Limb (tissue), 2 donors: ENCODE data around the gene CACNA1B.
A peak's percentile ranks its signal among the peaks of the same experiment; 100 is the strongest.

Experiments used
- DNase-seq, 2 donors: peaks; one replicate each; pipeline ENCODE4 v3.0.0-alpha.2; 2016; ENCODE audit errors: extremely low spot score in 2 of 2

The CACNA1B gene

DNA sequence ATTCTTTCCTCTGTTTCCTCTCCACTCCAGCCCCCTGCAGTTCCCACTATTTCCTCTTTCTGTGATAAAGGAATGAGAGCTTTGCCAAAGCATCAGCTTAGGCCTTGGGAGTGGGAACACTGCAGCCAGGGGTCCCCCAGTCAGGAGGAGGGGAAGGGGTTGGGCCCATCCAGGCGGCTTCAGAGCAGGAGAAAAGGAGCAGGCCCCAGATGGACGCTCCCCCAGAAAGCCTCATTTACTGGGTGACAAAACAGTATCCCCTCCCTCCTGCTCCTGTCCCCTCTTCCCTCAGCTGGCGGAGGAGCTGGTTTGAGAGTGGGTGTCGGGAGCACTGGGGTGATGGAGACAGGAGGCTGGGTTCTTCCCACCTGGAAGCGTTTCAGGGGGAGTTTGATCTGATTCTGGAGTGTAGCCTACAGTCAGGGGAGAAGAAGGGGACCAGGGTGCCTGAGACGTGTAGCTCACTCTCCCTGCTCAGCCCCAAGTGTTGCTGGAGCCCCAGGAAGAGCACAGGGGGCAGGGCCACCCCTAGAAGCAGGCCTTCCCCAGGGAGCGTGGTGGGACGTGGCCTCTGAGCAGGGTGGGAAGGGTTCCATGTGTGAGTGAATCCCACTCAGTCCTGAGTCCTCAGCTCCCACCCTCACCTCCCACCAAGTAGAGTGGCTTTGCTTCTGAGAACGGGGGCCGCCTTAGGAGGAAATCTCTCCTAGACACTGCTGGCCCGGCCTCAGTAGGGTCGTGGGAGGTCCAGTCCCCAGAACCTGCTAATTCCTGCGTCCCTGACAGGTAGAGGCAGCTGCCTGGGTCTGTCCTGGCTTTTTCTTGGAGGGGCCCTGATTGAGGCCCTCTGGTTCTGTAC, 173.1 kb downstream of the CACNA1B start:
- no peak for DNase-seq

DNA sequence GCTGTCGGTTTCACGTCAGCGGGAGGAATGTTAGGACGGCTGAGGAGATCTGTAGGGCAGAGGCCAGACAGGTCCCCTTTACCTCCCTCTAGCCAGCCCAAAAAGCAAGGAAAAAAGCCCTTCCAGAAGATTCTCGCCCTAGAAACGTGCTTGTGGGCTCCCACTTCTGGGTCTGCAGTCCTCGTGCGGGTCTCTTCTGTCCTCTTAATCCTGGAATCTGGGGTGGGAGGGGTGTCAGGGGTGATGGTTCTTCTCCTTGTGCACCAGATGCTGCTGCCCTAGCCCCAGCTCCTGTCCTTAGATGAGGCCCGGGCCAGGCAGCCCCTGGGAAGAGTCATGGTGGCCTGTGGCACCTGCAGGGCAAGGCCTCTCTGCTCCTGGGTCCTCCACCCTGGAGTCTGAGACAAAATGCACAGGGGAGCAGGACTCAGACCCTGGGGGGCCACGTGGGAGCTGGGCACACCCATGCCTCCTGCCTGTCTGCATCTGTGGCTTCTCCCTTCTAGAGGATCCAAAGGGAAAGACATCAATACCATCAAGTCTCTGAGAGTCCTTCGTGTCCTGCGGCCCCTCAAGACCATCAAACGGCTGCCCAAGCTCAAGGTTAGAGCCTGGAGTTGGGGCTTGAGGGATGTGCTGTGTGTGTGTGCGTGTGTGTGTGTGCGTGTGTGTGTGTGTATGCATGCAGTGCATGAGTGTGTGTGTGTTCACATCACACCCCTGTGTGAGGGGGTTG, 174.2 kb downstream of the CACNA1B start:
- no peak for DNase-seq

- no peak for DNase-seq
Observed at GRCh38 chr9:138052322-138052615, 174.7 kb downstream of the CACNA1B start.

GRCh38 chr9:138052635-138053320, 175.2 kb downstream of the CACNA1B start:
- no peak for DNase-seq

DNA sequence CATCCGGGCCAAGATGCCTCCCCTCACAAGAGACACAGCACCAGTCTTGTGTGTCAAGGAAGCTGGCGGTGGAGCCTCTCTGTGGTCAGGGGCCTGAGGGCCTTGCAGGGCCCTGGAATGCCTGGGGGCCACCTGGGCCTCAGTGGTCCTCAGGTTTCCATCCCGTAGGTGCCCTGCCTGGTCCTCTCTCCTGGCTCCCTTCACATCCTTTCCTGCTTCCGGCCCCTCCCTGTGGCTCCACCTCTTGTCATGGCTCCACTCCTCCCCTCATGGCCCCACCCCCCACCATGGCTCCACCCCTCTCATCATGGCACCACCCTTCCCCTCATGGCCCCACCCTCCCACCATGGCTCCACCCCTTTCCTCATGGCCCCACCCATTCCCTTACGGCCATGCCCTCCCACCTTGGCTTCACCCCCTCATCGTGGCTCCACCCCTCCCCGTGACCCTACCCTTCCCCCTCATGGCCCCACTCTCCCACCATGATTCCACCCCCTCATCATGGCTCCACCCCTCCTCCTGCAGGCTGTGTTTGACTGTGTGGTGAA, 175.8 kb downstream of the CACNA1B start:
- DNase-seq: no peak

GRCh38 chr9:138053996-138054752, 176.6 kb downstream of the CACNA1B start:
- no peak for DNase-seq

GRCh38 chr9:138057726-138058125, 180.1 kb downstream of the CACNA1B start:
- DNase-seq: no peak

DNA sequence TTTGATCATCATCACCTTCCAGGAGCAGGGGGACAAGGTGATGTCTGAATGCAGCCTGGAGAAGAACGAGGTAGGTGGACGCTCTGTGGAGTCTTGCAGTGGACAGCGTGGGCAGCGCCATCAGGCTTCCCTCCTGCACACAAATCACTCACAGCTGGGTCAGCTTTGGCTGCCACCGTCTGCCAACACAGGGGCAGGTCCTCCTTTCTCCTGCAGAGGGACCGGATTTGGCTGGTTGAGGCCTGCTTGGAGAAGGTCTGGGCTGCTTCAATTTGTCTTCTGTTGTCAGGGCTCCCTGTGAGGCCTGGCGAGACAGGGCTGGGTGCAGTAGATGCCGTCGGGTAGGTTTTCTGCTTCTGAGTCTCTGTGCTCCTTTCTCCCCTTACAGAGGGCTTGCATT, 180.6 kb downstream of the CACNA1B start:
- no peak for DNase-seq

DNA sequence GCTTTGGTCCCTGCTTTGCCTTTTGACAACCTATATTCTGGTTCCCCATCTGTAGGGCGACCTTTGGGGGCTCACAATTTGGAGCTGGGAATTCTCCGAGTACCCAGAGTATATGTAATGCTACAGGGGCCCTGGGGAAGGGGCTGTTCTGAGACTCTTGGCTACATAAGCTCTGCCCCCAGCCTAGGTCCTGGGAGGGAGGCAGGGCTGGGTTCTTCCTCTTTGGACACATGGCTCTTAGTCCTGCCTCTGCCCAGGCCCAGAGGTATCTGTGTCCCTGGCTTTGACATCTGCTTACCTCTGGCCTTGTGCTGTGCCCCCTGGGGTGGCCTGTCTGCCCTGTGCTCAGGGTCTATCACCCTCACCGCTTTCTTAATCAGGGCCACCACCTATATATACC, 181.6 kb downstream of the CACNA1B start:
- no peak for DNase-seq

DNA sequence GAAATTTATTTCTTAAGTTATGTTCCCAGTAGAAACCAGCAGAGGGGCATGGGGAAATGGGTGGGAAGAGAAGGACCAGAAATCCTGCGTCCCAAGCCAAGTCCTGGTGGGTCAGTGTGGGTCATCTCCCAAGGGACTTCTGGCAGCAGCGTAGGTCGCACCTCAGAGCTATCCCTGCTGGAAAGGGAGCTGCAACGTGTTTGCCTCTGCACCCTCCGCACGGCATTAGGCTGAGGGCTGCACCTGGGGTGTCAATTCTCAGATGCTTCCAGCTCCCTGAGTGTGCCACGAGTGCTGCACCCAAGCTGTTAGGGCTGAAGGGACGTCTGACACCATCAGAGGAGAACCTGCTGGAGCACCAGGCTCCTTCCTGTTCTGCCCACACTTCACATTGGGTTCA, 182.8 kb downstream of the CACNA1B start:
- DNase-seq: no peak

DNA sequence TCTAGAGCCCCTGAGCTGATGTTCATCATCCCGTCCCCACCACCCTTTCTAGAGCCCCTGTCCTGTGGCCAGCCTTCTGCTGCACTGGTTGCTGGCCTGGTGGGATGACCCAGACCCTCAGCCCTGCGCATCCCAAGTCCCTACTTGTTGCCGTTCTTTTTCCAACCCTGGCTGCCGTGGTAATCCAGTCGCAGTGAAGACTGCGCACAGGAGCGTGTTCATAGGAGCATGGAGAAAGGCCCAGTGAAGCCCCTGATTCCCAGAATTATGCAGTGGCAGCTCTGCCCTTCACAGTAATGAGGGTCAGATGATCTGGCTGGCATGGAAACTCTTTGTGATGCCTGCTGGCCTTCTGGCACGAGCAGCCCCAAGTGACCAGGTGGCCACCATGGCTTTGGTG, 183.3 kb downstream of the CACNA1B start:
- DNase-seq: no peak

GRCh38 chr9:138061631-138062030, 184.0 kb downstream of the CACNA1B start:
- DNase-seq: no peak

DNA sequence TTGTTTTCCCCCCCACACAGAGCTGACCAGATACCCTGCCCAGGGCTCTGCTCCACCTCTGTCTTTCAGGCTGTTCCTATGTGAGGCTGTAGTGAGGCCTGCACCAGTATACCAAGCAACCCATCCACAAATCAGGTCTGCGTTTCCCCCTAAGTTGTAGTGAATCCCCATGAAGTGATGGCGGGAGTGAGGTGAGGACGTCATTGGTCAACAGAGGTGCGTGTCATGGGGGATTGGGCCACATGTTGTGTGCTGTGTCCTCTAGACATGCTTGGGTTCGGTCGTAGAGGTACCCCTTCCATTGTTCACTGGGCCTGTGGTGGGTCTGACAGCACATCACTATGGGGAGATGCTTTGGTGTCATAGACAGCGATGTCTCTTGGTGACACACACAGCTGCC, 184.6 kb downstream of the CACNA1B start:
- DNase-seq: no peak

- DNase-seq: no peak
Observed at GRCh38 chr9:138063033-138063432, 185.5 kb downstream of the CACNA1B start.

GRCh38 chr9:138063785-138064184, 186.2 kb downstream of the CACNA1B start:
- DNase-seq: no peak

- DNase-seq: no peak
Observed at GRCh38 chr9:138064547-138064946, 187.0 kb downstream of the CACNA1B start.

GRCh38 chr9:138065287-138065686, 187.7 kb downstream of the CACNA1B start:
- DNase-seq: no peak

DNA sequence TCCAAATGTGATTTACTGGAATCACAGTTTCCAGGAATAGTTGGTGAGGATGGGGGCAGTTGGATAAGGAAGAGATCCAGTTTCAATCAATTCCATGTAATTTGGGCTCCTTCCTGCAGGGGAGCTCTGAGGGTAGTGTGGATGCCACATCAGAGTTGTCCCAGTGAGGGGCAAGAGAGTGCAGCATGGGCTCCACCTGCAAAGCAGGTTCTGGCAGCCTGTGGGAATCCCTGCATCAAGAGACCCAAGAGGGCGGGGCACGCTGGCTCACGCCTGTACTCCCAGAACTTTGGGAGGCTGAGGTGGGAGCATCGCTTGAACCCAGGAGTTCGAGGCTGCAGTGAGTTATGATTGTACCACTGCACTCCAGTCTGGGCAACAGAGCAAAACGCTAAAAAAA, 188.5 kb downstream of the CACNA1B start:
- no peak for DNase-seq

DNA sequence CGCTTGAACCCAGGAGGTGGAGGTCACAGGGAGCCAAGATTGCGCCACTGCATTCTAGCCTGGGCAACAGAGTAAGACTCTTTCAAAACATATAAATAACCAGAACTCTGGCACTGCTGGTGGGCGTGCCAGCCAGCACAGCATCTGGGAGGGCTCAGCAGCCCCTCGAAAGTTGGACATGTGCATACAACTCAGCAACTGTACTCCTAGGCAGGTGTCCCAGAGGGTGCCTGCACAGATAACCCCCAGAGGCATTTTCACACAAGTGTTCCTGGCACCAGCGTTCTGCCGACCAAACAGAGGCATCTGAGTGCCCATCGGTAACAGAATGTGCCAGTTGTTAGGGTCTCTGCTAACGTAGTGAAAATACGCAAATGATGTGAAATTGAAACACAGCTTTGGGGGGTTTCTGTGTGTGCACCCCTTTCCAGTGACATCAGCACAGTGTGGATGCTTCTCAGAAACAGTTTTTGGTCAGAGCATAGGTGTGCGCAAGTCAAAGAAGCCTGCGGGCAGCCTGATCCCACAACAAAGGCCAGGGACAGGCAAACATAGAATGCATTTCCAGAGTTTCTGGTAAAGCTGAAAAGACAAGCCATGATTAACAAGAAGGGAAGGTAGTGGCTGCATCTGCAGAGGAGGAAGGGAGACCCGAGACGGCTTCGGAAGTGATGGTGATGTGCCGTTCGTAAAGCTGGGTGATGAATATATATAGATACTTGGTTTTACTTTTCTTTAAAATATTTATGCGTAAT, 190.2 kb downstream of the CACNA1B start:
- DNase-seq: peak in 1 of 2 donors; percentile 17

DNA sequence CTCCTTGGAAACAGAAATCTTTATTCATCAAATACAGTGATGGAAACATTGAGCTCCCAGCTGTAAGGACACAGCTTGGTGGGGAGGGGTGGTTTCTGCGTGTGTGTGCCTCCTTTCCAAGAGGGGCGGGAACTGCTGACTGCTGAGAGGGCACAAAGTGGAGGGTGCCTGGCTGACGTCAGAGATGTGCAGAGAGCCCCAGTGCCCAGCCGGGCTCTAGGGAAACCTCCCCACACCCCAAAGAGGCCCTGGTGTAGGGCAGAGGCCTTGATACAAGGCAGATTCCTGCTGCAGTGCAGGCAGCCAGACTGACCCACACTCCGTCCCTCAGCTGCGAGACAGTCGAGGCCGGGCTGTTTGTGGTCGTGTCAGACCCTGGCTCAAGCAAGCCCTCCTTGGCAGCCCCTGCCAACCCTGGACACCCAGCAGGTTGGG, 191.0 kb downstream of the CACNA1B start:
- DNase-seq: no peak
